Upper lobe of left lung (tissue), 6 donors: ENCODE data around the gene STK39. TPM values are rescaled to one million over a fixed set of nuclear protein-coding genes. Genes with fewer than 3 reads are reported as not detected.
A peak's percentile ranks its signal among the peaks of the same experiment; 100 is the strongest.

ENCODE experiments used
- ATAC-seq, 2 donors: fragments of 200-7000 bp; cut with Tn5 transposase; one replicate each; pipeline ENCODE4 v1.9.1; 2022; ENCODE audit warnings: mild to moderate bottlenecking in 2 of 2, moderate library complexity in 2 of 2; ENCODE audit not compliant: low FRiP score in 2 of 2
- DNase-seq, 2 donors: peaks; one replicate each; pipeline ENCODE4 v3.0.0-alpha.2; 2019 to 2020
- H3K27ac ChIP-seq, 4 donors: fragments of 200-600 bp; sonication (generic); one replicate each; pipeline ENCODE4 v1.5.1; 2016 to 2019
- H3K27me3 ChIP-seq, 4 donors: fragments of 200-600 bp; sonication (generic); one replicate each; pipeline ENCODE4 v1.5.1; 2017 to 2019
- H3K36me3 ChIP-seq, 4 donors: fragments of 200-600 bp; sonication (generic); one replicate each; pipeline ENCODE4 v1.5.1; 2016 to 2019
- H3K4me1 ChIP-seq, 4 donors: fragments of 200-600 bp; sonication (generic); one replicate each; pipeline ENCODE4 v1.5.1; 2018 to 2019
- H3K4me3 ChIP-seq, 4 donors: fragments of 200-600 bp; sonication (generic); one replicate each; pipeline ENCODE4 v1.5.1; 2017 to 2019; ENCODE audit warnings: mild to moderate bottlenecking in 2 of 4, moderate library complexity in 1 of 4
- H3K9me3 ChIP-seq, 4 donors: fragments of 200-600 bp; sonication (generic); one replicate each; pipeline ENCODE4 v1.5.1; 2018 to 2019
- EP300 ChIP-seq, 4 donors: sonication (generic); formaldehyde crosslinking; IDR thresholded peaks; one replicate each; pipeline ENCODE4 v1.5.1; 2017; ENCODE audit warnings: antibody characterized with exemption in 4 of 4, control low read depth in 2 of 4
- POLR2A ChIP-seq, 4 donors: fragments of 450-650 bp; IDR thresholded peaks; one replicate each; pipeline ENCODE4 v1.5.1; 2016 to 2017; ENCODE audit warnings: antibody characterized with exemption in 4 of 4, mild to moderate bottlenecking in 2 of 4
- POLR2AphosphoS5 ChIP-seq, 2 donors: sonication (generic); formaldehyde crosslinking; IDR thresholded peaks; one replicate each; pipeline ENCODE4 v1.5.1; 2017; ENCODE audit warnings: antibody characterized with exemption in 2 of 2
- WGBS, 2 donors: methylation state at CpG; one replicate each; pipeline ENCODE4 v1.1.5; 2017 to 2018; 5-methylcytosine and 5-hydroxymethylcytosine counted together
- total RNA-seq, 6 donors: library from RNA; depleted of rRNA in 4 of 6; stranded (reverse); fragments of >200 nt in 4 of 6; gene quantifications; one replicate each; pipeline versions ENCODE4 v1.1.0 to v1.2.1, GENCODE V29; 2016 to 2021
- TF ChIP-seq, protein P1 (sequence below), 6 experiments: fragments of 450-650 bp in 4 of 6; fragments of 200-600 bp in 2 of 6; sonication (generic) in 2 of 6; IDR thresholded peaks; one replicate each; pipeline ENCODE4 v1.5.1; 2016 to 2019; ENCODE audit warnings: antibody characterized with exemption in 6 of 6
- donor health status: DM: no; HTN: no; CAD: no; lungs with moderate emphysema.
- donor health status: DM: no; HTN: yes; CAD: no; lungs with severe emphysema.

STK39 gene
- total RNA-seq, 6 donors from 2014 or later = 7.9 to 18.8 (median 12.1) TPM

GRCh38 chr2:167943368-167943767, 304.0 kb downstream of the STK39 start:
- Histone ChIP-seq H3K36me3 (no peaks in the 10 kb centered on the region), H3K9me3 (no peaks in the 10 kb centered on the region), H3K4me3 (no peak overlapping the region), H3K27ac (no peak overlapping the region), H3K27me3 (no peaks in the 10 kb centered on the region), H3K4me1 (no peaks in the 10 kb centered on the region)
- WGBS, 2 donors = 68 to 77% methylated on average over 1 of the region's 1 CpG
- no peak for ATAC-seq
- TF ChIP-seq, protein P1, sequence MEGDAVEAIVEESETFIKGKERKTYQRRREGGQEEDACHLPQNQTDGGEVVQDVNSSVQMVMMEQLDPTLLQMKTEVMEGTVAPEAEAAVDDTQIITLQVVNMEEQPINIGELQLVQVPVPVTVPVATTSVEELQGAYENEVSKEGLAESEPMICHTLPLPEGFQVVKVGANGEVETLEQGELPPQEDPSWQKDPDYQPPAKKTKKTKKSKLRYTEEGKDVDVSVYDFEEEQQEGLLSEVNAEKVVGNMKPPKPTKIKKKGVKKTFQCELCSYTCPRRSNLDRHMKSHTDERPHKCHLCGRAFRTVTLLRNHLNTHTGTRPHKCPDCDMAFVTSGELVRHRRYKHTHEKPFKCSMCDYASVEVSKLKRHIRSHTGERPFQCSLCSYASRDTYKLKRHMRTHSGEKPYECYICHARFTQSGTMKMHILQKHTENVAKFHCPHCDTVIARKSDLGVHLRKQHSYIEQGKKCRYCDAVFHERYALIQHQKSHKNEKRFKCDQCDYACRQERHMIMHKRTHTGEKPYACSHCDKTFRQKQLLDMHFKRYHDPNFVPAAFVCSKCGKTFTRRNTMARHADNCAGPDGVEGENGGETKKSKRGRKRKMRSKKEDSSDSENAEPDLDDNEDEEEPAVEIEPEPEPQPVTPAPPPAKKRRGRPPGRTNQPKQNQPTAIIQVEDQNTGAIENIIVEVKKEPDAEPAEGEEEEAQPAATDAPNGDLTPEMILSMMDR (IDR thresholded peaks at IDR 0.05) = no peak
- no peak for TF ChIP-seq EP300 (IDR thresholded peaks at IDR 0.05)
- no peak for TF ChIP-seq POLR2AphosphoS5 (IDR thresholded peaks at IDR 0.05)
- no peak for TF ChIP-seq POLR2A (IDR thresholded peaks at IDR 0.05)
- DNase-seq = no peak

DNA sequence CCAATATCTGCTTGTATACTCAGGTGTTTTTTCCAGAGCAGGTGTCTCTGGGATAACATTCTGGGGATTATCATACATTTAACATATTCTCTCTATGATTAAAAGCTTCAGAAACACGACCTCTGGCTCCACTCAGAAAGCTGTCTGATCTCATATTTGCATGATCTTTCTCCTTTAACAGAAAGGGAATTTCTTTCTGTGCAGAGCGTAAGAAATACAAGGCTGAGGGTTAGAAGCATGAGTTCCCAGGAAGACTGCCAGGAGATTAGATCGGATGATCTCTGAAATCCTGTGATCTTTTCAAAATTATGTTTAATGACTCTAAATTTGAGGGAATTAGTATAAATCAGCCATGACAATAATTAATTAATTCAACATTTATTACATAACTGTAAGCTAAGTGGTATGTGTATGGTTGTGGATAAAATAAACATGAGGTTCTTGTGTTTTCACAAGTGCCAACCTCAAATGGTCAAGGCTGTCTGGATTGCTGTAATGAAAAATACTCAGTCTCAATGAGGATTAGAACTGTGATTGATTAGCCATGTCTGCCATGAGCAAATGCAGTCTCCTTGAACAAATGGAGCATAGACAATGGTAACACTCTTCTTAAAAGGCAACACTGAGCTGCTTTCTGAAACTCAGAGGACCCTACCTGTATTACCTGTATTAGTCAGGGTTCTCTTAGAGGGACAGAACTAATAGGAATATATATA, 304.9 kb downstream of the STK39 start:
- Histone ChIP-seq H3K27me3 (no peaks in the 10 kb centered on the region), H3K4me3 (no peak overlapping the region), H3K36me3 (no peaks in the 10 kb centered on the region), H3K9me3 (no peaks in the 10 kb centered on the region), H3K4me1 (no peaks in the 10 kb centered on the region), H3K27ac (no peak overlapping the region)
- 57 to 64% methylated on average over 3 of the region's 3 CpGs for WGBS, 2 donors
- DNase-seq (no peak), ATAC-seq (no peak)
- TF ChIP-seq EP300 (IDR thresholded peaks at IDR 0.05) (no peak), POLR2A (IDR thresholded peaks at IDR 0.05) (no peak), POLR2AphosphoS5 (IDR thresholded peaks at IDR 0.05) (no peak)
- TF ChIP-seq, protein P1 (IDR thresholded peaks at IDR 0.05) = no peak

GRCh38 chr2:167941604-167942003, 305.8 kb downstream of the STK39 start:
- peak in 1 of 2 donors; percentile 13 for DNase-seq
- Histone ChIP-seq H3K4me1 (no peaks in the 10 kb centered on the region), H3K9me3 (no peaks in the 10 kb centered on the region), H3K4me3 (no peak overlapping the region), H3K27ac (no peak overlapping the region), H3K36me3 (no peaks in the 10 kb centered on the region), H3K27me3 (no peaks in the 10 kb centered on the region)
- no peak for ATAC-seq
- 93% methylated on average over 9 of the region's 9 CpGs for WGBS, 2 donors
- TF ChIP-seq POLR2AphosphoS5 (IDR thresholded peaks at IDR 0.05) = no peak
- TF ChIP-seq POLR2A (IDR thresholded peaks at IDR 0.05) = no peak
- TF ChIP-seq, protein P1 (IDR thresholded peaks at IDR 0.05) = no peak
- no peak for TF ChIP-seq EP300 (IDR thresholded peaks at IDR 0.05)

DNA sequence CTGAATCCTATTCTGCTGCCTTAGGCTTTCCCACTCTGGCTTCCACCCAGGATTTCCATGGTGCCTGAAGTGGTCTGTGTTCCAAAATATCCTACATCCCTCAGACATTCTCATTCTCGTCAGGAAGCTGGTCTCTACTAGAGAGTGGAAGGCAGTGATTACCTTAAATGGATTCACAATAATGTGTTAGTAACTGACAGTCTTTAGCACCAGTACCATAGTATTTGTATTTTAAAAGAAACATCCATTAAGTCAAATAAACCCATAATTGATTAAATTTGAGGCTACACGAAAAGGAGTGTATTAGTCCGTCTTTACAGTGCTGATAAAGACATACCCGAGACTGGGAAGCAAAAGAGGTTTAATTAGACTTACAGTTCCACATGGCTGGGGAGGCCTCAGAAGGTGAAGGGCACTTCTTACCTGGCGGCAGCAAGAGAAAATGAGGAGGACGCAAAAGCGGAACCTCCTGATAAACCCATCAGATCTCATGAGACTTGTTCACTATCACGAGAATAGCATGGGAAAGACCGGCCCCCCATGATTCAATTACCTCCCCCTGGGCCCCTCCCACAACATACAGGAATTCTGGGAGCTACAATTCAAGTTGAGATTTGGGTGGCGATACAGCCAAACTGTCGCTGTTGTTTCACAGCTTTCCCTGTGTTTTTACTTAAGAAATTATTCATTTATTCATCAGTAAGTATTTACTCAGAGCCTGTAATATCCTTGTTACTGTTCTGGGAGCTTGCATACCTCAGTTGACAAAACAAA, 306.5 kb downstream of the STK39 start:
- Histone ChIP-seq H3K4me3 (no peak overlapping the region), H3K9me3 (no peaks in the 10 kb centered on the region), H3K27me3 (no peaks in the 10 kb centered on the region), H3K27ac (no peak overlapping the region), H3K4me1 (no peaks in the 10 kb centered on the region), H3K36me3 (no peaks in the 10 kb centered on the region)
- DNase-seq (no peak), ATAC-seq (no peak)
- 91 to 95% methylated on average over 11 of the region's 11 CpGs for WGBS, 2 donors
- TF ChIP-seq POLR2AphosphoS5 (IDR thresholded peaks at IDR 0.05) (no peak), EP300 (IDR thresholded peaks at IDR 0.05) (no peak), POLR2A (IDR thresholded peaks at IDR 0.05) (no peak)
- TF ChIP-seq, protein P1 (IDR thresholded peaks at IDR 0.05) = no peak
